PFSK-1 (cell line): Measurements from ENCODE around the gene RELA.

ENCODE experiments used
- POLR2AphosphoS5 ChIP-seq: IDR thresholded peaks from 2 replicates; pipeline ENCODE4 v1.6.1; 2012; ENCODE audit warnings: low read depth, mild to moderate bottlenecking, control low read depth, low read length, moderate library complexity
- SIN3A ChIP-seq: IDR thresholded peaks from 2 replicates; pipeline ENCODE4 v1.6.1; 2012; ENCODE audit warnings: mild to moderate bottlenecking, low read length, moderate library complexity, borderline replicate concordance; ENCODE audit not compliant: insufficient read depth
- TAF1 ChIP-seq: IDR thresholded peaks from 2 replicates; pipeline ENCODE4 v1.6.1; 2012; ENCODE audit warnings: low read length, control low read depth, borderline replicate concordance; ENCODE audit not compliant: insufficient read depth
- TF ChIP-seq, protein P1 (sequence below), 2 experiments: IDR thresholded peaks; 2 replicates each; pipeline versions ENCODE4 v1.6.1 to v1.8.0; 2011 to 2012; ENCODE audit warnings: low read depth in 2 of 2, low read length in 2 of 2, control low read depth in 1 of 2, inconsistent platforms in 1 of 2, mild to moderate bottlenecking in 1 of 2, moderate library complexity in 1 of 2; ENCODE audit not compliant: insufficient read depth in 1 of 2

- no peak for TF ChIP-seq POLR2AphosphoS5
- no peak for TF ChIP-seq SIN3A
- TF ChIP-seq, protein P1, sequence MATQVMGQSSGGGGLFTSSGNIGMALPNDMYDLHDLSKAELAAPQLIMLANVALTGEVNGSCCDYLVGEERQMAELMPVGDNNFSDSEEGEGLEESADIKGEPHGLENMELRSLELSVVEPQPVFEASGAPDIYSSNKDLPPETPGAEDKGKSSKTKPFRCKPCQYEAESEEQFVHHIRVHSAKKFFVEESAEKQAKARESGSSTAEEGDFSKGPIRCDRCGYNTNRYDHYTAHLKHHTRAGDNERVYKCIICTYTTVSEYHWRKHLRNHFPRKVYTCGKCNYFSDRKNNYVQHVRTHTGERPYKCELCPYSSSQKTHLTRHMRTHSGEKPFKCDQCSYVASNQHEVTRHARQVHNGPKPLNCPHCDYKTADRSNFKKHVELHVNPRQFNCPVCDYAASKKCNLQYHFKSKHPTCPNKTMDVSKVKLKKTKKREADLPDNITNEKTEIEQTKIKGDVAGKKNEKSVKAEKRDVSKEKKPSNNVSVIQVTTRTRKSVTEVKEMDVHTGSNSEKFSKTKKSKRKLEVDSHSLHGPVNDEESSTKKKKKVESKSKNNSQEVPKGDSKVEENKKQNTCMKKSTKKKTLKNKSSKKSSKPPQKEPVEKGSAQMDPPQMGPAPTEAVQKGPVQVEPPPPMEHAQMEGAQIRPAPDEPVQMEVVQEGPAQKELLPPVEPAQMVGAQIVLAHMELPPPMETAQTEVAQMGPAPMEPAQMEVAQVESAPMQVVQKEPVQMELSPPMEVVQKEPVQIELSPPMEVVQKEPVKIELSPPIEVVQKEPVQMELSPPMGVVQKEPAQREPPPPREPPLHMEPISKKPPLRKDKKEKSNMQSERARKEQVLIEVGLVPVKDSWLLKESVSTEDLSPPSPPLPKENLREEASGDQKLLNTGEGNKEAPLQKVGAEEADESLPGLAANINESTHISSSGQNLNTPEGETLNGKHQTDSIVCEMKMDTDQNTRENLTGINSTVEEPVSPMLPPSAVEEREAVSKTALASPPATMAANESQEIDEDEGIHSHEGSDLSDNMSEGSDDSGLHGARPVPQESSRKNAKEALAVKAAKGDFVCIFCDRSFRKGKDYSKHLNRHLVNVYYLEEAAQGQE (IDR thresholded peaks at IDR 0.05; ENCODE audit: insufficient read depth in 1 of 2, low read depth in 2 of 2, low read length in 2 of 2), result no peak
- TF ChIP-seq TAF1, result no peak
Observed at GRCh38 chr11:65698205-65698604, 35.5 kb upstream of the RELA start.
